ENCODE data around the gene JTB. TPM values are rescaled to one million over a fixed set of nuclear protein-coding genes. Genes with fewer than 3 reads are reported as not detected.

The JTB gene
- total and polyA plus RNA-seq, 8 donors: 82.6 to 180 (median 100) TPM

- DNase-seq (peak in 1 of 6 donors; percentile 17), FAIRE-seq (no peak), ATAC-seq (no peak)
- no peak for TF ChIP-seq CTCF (IDR thresholded peaks at IDR 0.05)
- 95 to 96% methylated on average over 11 of the region's 11 CpGs for WGBS, 2 donors
- Histone ChIP-seq H3K27me3 (no peaks in the 10 kb centered on the region), H3K27ac (no peak overlapping the region), H3K4me3 (no peak overlapping the region), H3K9me3 (no peaks in the 10 kb centered on the region), H3K36me3 (peaks cover 0 to 37% (median 33%) of the 10 kb centered on the region in 3 donors), H3K4me1 (no peaks in the 10 kb centered on the region)
- intact Hi-C loops (cut with DNase I): loop anchor here in 1 of 3 donors (10.0 kb wide), 1 partner anchor 119 kb away; no protein-coding TSS in a partner anchor
Observed at GRCh38 chr1:153933955-153934354, 43.5 kb downstream of the JTB start.

GRCh38 chr1:153933430-153933829, 44.0 kb downstream of the JTB start:
- peak in 1 of 6 donors; percentile 59 for DNase-seq
- no peak overlapping the region for H3K4me3 ChIP-seq
- intact Hi-C loops (cut with DNase I): loop anchor here in 1 of 3 donors (10.0 kb wide), 1 partner anchor 119 kb away; no protein-coding TSS in a partner anchor
- no peak for ATAC-seq
- TF ChIP-seq CTCF (IDR thresholded peaks at IDR 0.05): no peak
- H3K27ac ChIP-seq: no peak overlapping the region
- no peaks in the 10 kb centered on the region for H3K9me3 ChIP-seq
- no peak for FAIRE-seq
- WGBS, 2 donors: 95 to 96% methylated on average over 10 to 14 of the region's 14 CpGs
- no peaks in the 10 kb centered on the region for H3K27me3 ChIP-seq
- no peaks in the 10 kb centered on the region for H3K4me1 ChIP-seq
- H3K36me3 ChIP-seq: peaks cover 0 to 37% (median 33%) of the 10 kb centered on the region in 3 donors

GRCh38 chr1:153932156-153933131, 45.0 kb downstream of the JTB start:
- DNase-seq (peak in 1 of 6 donors; percentile 56), FAIRE-seq (no peak), ATAC-seq (no peak)
- Histone ChIP-seq H3K27ac (no peak overlapping the region), H3K9me3 (no peaks in the 10 kb centered on the region), H3K36me3 (peaks cover 0 to 30% (median 27%) of the 10 kb centered on the region in 3 donors), H3K4me3 (no peak overlapping the region), H3K27me3 (no peaks in the 10 kb centered on the region), H3K4me1 (no peaks in the 10 kb centered on the region)
- no peak for TF ChIP-seq CTCF (IDR thresholded peaks at IDR 0.05)
- intact Hi-C loops (cut with DNase I): loop anchor here in 1 of 3 donors (10.0 kb wide), 1 partner anchor 118 kb away; no protein-coding TSS in a partner anchor
- 96 to 99% methylated on average over 18 of the region's 18 CpGs for WGBS, 2 donors

GRCh38 chr1:153929981-153930948, 47.2 kb downstream of the JTB start:
- FAIRE-seq: no peak

More at GRCh38 chr1:153929981-153930948, 47.2 kb downstream of the JTB start:
- Histone ChIP-seq H3K9me3 (no peaks in the 10 kb centered on the region), H3K4me3 (no peak overlapping the region), H3K27ac (no peak overlapping the region), H3K4me1 (no peaks in the 10 kb centered on the region), H3K36me3 (peaks cover 0 to 9% (median 5%) of the 10 kb centered on the region in 3 donors), H3K27me3 (no peaks in the 10 kb centered on the region)
- DNase-seq (peak in 1 of 6 donors; percentile 37), ATAC-seq (no peak)
- intact Hi-C loops (cut with DNase I): loop anchor here in 1 of 3 donors (10.0 kb wide), 1 partner anchor 115 kb away; no protein-coding TSS in a partner anchor
- TF ChIP-seq CTCF (IDR thresholded peaks at IDR 0.05): no peak
- WGBS, 2 donors: 79 to 89% methylated on average over 14 of the region's 14 CpGs
